ENCODE data around the gene GIMAP8. TPM values are rescaled to one million over a fixed set of nuclear protein-coding genes. Genes with fewer than 3 reads are reported as not detected.
"Not testable (repeated sequence)": the region's sequence is repeated elsewhere in the genome, so short reads cannot be mapped to it uniquely, and the experiment has no call there.

Gene GIMAP8
- total and polyA plus RNA-seq, 2 experiments from 2014 or later = not detected

DNA sequence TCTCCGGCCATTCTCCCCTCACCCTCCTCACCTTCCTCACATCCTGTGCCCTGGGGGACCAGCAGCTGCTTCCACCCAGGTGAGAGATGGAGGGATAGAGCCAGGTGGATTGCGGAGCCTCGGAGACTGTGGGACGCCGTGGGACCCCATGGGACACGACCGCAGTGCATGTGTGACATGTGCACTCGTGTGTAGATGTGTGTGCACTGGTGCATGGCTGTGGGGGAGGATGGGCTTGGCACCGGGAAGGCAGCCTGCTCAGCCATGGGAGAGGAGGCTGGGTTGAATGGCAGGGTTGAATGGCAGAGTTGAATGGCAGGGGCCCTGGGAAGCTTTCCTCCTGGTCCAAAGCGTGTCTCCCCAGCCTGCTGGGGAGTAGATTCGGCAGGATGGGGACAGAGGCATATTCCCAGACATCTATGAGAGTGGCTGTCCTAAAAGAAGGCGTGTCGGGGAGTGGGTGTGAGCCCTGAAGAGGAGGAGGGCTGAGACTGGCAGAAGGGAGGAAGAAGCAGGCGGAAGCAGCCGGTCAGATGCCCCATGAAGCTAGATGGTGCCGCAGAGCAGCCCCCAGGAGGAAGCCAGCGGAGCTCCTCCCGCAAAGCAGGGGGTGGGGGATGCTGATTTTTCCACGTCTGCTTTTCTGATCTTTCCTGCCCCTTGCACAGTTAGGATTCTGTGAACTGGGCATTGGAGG is 815 bp downstream of the GIMAP8 start:
- no peak overlapping the region for H3K4me3 ChIP-seq
- H3K9ac ChIP-seq = no peak overlapping the region
- no peak for DNase-seq
- H3K79me2 ChIP-seq (ENCODE audit: insufficient read depth) = no peaks in the 10 kb centered on the region
- TF ChIP-seq EZH2 (IDR thresholded peaks at IDR 0.05; ENCODE audit: insufficient read depth, poor library complexity, severe bottlenecking) (no peak), EZH2phosphoT487 (IDR thresholded peaks at IDR 0.05; ENCODE audit: insufficient read depth, low read depth) (no peak)
- no peak overlapping the region for H3K4me2 ChIP-seq (ENCODE audit: unreplicated experiment)
- H4K20me1 ChIP-seq (ENCODE audit: insufficient read depth) = no peaks in the 10 kb centered on the region
- no peaks in the 10 kb centered on the region for H3K9me3 ChIP-seq (ENCODE audit: low read depth)
- H3K27me3 ChIP-seq (replicated peaks; ENCODE audit: insufficient read depth) = peaks cover 34% of the 10 kb centered on the region
- no peaks in the 10 kb centered on the region for H3K36me3 ChIP-seq (ENCODE audit: low read depth)
- H2AFZ ChIP-seq = no peak overlapping the region
- in situ Hi-C loops (cut with MboI) = no loop called here
- no peaks in the 10 kb centered on the region for H3K9me2 ChIP-seq (ENCODE audit: insufficient read depth)
- H3F3A ChIP-seq (ENCODE audit: insufficient read depth) = no peaks in the 10 kb centered on the region
- no peak overlapping the region for H3K27ac ChIP-seq
- WGBS, 2 experiments (ENCODE audit: low coverage in 1 of 2, low lambda C conversion rate in 2 of 2, missing lambda C conversion rate in 2 of 2) = 38 to 47% methylated on average over 19 of the region's 19 CpGs
- no peaks in the 10 kb centered on the region for H3K4me1 ChIP-seq (ENCODE audit: insufficient read depth)

DNA sequence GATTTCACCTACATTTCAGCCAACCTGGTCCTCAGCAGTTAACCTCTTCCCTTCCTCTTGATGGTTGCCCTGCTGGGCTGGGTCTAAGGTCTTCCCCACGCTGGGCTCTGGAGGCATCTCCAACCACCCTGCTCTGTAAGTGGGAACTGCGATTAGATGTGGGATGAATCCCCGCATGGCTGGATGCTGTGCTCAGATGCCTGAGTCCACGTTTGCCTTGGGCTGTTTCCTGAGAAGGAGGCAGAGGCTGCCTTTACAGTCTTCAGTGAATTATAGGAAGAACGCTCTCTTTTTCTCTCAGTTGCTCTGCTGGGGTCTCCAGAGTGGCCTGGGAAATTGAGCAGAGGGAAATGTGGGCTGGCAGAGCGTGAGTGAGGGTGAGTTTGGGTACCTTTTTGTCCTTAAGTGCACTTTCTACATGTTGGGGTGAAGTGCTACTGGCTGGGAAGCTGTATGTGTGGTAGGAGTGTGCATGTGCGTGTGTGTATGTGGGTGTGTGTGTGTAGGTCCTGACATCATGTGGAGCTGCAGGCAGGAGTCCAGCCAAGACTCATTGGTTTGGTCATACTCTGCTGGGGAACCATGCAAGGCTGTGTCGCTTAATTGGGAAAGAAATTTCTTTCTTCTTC is 1.5 kb downstream of the GIMAP8 start:
- no peak overlapping the region for H3K4me2 ChIP-seq (ENCODE audit: unreplicated experiment)
- no peak overlapping the region for H2AFZ ChIP-seq
- no peaks in the 10 kb centered on the region for H3K4me1 ChIP-seq (ENCODE audit: insufficient read depth)
- peaks cover 34% of the 10 kb centered on the region for H3K27me3 ChIP-seq (replicated peaks; ENCODE audit: insufficient read depth)
- no peak overlapping the region for H3K4me3 ChIP-seq
- H3F3A ChIP-seq (ENCODE audit: insufficient read depth) = no peaks in the 10 kb centered on the region
- in situ Hi-C loops (cut with MboI) = no loop called here
- H3K9me2 ChIP-seq (ENCODE audit: insufficient read depth) = no peaks in the 10 kb centered on the region
- TF ChIP-seq EZH2phosphoT487 (IDR thresholded peaks at IDR 0.05; ENCODE audit: insufficient read depth, low read depth) (no peak), EZH2 (IDR thresholded peaks at IDR 0.05; ENCODE audit: insufficient read depth, poor library complexity, severe bottlenecking) (no peak)
- H3K79me2 ChIP-seq (ENCODE audit: insufficient read depth) = no peaks in the 10 kb centered on the region
- DNase-seq = no peak
- H3K27ac ChIP-seq = no peak overlapping the region
- no peak overlapping the region for H3K9ac ChIP-seq
- no peaks in the 10 kb centered on the region for H3K9me3 ChIP-seq (ENCODE audit: low read depth)
- WGBS, 2 experiments (ENCODE audit: low coverage in 1 of 2, low lambda C conversion rate in 2 of 2, missing lambda C conversion rate in 2 of 2) = 40 to 46% methylated on average over 7 to 8 of the region's 8 CpGs
- H3K36me3 ChIP-seq (ENCODE audit: low read depth) = no peaks in the 10 kb centered on the region
- no peaks in the 10 kb centered on the region for H4K20me1 ChIP-seq (ENCODE audit: insufficient read depth)

DNA sequence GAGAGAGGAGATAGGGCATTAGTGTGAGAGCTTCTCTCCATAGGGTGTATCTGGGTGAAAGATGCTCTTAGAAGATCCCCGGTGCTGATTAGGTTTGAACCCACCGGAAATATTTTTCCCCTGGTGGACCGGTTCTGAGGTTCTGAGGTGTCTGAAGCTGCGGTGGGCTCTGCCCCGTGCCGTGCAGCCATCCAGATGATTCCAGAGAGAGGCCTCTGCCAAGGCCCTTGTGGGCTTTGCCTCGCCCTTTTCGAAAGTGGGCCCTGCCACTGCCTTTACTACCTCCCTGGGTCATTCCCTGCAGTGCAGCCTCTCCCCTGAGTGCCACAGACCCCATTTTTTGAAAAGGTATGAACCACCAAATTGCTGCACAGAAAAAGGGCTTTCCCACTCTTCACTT is 2.8 kb downstream of the GIMAP8 start:
- no peak overlapping the region for H3K4me2 ChIP-seq (ENCODE audit: unreplicated experiment)
- H3F3A ChIP-seq (ENCODE audit: insufficient read depth) = no peaks in the 10 kb centered on the region
- no peaks in the 10 kb centered on the region for H3K9me3 ChIP-seq (ENCODE audit: low read depth)
- H3K9me2 ChIP-seq (ENCODE audit: insufficient read depth) = no peaks in the 10 kb centered on the region
- no peaks in the 10 kb centered on the region for H4K20me1 ChIP-seq (ENCODE audit: insufficient read depth)
- no peak overlapping the region for H3K9ac ChIP-seq
- H3K4me1 ChIP-seq (ENCODE audit: insufficient read depth) = no peaks in the 10 kb centered on the region
- in situ Hi-C loops (cut with MboI) = no loop called here
- no peaks in the 10 kb centered on the region for H3K79me2 ChIP-seq (ENCODE audit: insufficient read depth)
- no peak for TF ChIP-seq EZH2 (IDR thresholded peaks at IDR 0.05; ENCODE audit: insufficient read depth, poor library complexity, severe bottlenecking)
- TF ChIP-seq EZH2phosphoT487 (IDR thresholded peaks at IDR 0.05; ENCODE audit: insufficient read depth, low read depth) = no peak
- H3K36me3 ChIP-seq (ENCODE audit: low read depth) = no peaks in the 10 kb centered on the region
- H3K27me3 ChIP-seq (replicated peaks; ENCODE audit: insufficient read depth) = peaks cover 27% of the 10 kb centered on the region
- 48 to 51% methylated on average over 8 of the region's 8 CpGs for WGBS, 2 experiments (ENCODE audit: low coverage in 1 of 2, low lambda C conversion rate in 2 of 2, missing lambda C conversion rate in 2 of 2)
- no peak overlapping the region for H3K4me3 ChIP-seq
- H2AFZ ChIP-seq = no peak overlapping the region
- no peak overlapping the region for H3K27ac ChIP-seq
- no peak for DNase-seq

DNA sequence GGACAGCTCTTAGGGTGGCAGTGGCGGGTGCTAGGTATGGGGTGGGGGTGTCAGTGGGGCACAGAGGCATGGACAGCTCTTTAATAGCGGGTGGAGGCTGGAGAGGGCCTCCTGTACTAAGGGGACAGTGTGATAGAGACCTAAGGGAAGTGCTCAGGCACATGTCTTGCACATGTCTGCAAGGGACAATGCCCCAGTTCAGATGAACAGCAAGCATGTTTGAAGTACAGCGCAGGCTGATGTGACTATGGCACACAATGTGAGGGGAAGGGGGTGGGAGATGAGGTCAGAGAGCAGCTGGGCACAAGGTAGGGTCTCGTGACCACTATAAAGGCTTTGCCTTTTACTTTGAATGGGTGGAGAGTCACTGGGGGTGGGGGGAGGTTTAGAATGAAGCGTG is 3.5 kb downstream of the GIMAP8 start:
- DNase-seq = no peak
- WGBS, 2 experiments (ENCODE audit: low coverage in 1 of 2, low lambda C conversion rate in 2 of 2, missing lambda C conversion rate in 2 of 2) = 14 to 24% methylated on average over 3 to 5 of the region's 5 CpGs
- H4K20me1 ChIP-seq (ENCODE audit: insufficient read depth) = no peaks in the 10 kb centered on the region
- no peaks in the 10 kb centered on the region for H3K4me1 ChIP-seq (ENCODE audit: insufficient read depth)
- in situ Hi-C loops (cut with MboI) = no loop called here
- H3K9me3 ChIP-seq (ENCODE audit: low read depth) = no peaks in the 10 kb centered on the region
- no peak overlapping the region for H3K4me2 ChIP-seq (ENCODE audit: unreplicated experiment)
- no peak overlapping the region for H3K9ac ChIP-seq
- no peaks in the 10 kb centered on the region for H3F3A ChIP-seq (ENCODE audit: insufficient read depth)
- H2AFZ ChIP-seq = no peak overlapping the region
- no peaks in the 10 kb centered on the region for H3K9me2 ChIP-seq (ENCODE audit: insufficient read depth)
- H3K36me3 ChIP-seq (ENCODE audit: low read depth) = no peaks in the 10 kb centered on the region
- no peak overlapping the region for H3K27ac ChIP-seq
- peaks cover 26% of the 10 kb centered on the region for H3K27me3 ChIP-seq (replicated peaks; ENCODE audit: insufficient read depth)
- H3K4me3 ChIP-seq = no peak overlapping the region
- H3K79me2 ChIP-seq (ENCODE audit: insufficient read depth) = no peaks in the 10 kb centered on the region
- TF ChIP-seq EZH2phosphoT487 (IDR thresholded peaks at IDR 0.05; ENCODE audit: insufficient read depth, low read depth) (no peak), EZH2 (IDR thresholded peaks at IDR 0.05; ENCODE audit: insufficient read depth, poor library complexity, severe bottlenecking) (no peak)

DNA sequence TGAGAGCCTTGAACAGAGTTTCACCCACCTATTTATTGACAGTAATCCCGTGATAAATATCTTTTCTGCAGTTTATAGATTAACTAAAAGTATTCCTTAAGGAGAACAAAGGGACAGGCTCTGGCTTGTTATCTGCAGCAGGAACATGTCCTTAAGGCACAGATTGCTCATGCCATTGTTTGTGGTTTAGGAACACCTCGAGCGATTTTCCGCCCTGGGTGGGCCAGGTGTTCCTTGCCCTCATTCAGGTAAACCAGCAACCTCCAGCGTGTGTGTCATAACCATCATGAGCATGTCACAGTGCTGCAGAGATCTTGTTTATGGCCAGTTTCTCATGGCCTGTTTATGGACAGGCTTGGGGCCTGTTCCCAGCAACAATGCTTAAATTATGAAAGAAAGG is 6.6 kb downstream of the GIMAP8 start:
- H3K27me3 ChIP-seq (replicated peaks; ENCODE audit: insufficient read depth); H3K4me2 ChIP-seq (ENCODE audit: unreplicated experiment); H3K36me3 ChIP-seq (ENCODE audit: low read depth); H3K9me3 ChIP-seq (ENCODE audit: low read depth); H3K27ac ChIP-seq; DNase-seq; in situ Hi-C loops (cut with MboI); H3K4me1 ChIP-seq (ENCODE audit: insufficient read depth); H2AFZ ChIP-seq; H3K4me3 ChIP-seq; H3K79me2 ChIP-seq (ENCODE audit: insufficient read depth); H3K9ac ChIP-seq; H4K20me1 ChIP-seq (ENCODE audit: insufficient read depth); H3K9me2 ChIP-seq (ENCODE audit: insufficient read depth); H3F3A ChIP-seq (ENCODE audit: insufficient read depth): not testable (repeated sequence)
- WGBS, 2 experiments (ENCODE audit: low coverage in 1 of 2, low lambda C conversion rate in 2 of 2, missing lambda C conversion rate in 2 of 2) = 30 to 43% methylated on average over 5 of the region's 5 CpGs

All from GM23248 (cell line).